Mucosa of gallbladder (tissue), 1 donor: ENCODE measurements around the gene PIGM. TPM values are rescaled to one million over a fixed set of nuclear protein-coding genes. Genes with fewer than 3 reads are reported as not detected.

Experiments used
- DNase-seq: peaks from one replicate; pipeline ENCODE4 v3.0.0-alpha.2; 2020; ENCODE audit warnings: low spot score
- total RNA-seq: library from RNA; stranded (reverse); gene quantifications from one replicate; pipeline ENCODE4 v1.2.1, GENCODE V29; 2021
- donor health status: DM: no; HTN: no; CAD: no.

Gene PIGM
- total RNA-seq, result 7.9 TPM

GRCh38 chr1:160031365-160032164, at the start of gene PIGM:
Gene PIGM, minus strand, starts transcription at chr1:160031990. Its CDS starts 251 bp downstream, at chr1:160031739.
- peak; percentile 94 for DNase-seq

GRCh38 chr1:160081261-160081936, 49.6 kb upstream of the PIGM start, which contains the start of gene KCNJ9:
Gene KCNJ9, plus strand, starts transcription at chr1:160081538. Its CDS starts 2,493 bp downstream, at chr1:160084031.
- DNase-seq, result no peak

GRCh38 chr1:160080381-160081100, 48.8 kb upstream of the PIGM start:
- DNase-seq, result no peak

- no peak for DNase-seq
Observed at GRCh38 chr1:160079448-160079847, 47.7 kb upstream of the PIGM start.

GRCh38 chr1:160078512-160079195, 46.9 kb upstream of the PIGM start:
- DNase-seq, result no peak

- DNase-seq, result no peak
Observed at GRCh38 chr1:160077486-160077885, 45.7 kb upstream of the PIGM start.

GRCh38 chr1:160076295-160076694, 44.5 kb upstream of the PIGM start:
- DNase-seq, result no peak

- no peak for DNase-seq
Observed at GRCh38 chr1:160075836-160076235, 44.0 kb upstream of the PIGM start.

- no peak for DNase-seq
Observed at GRCh38 chr1:160074865-160075264, 43.1 kb upstream of the PIGM start.

GRCh38 chr1:160071289-160071688, 39.5 kb upstream of the PIGM start:
- DNase-seq, result no peak

GRCh38 chr1:160070243-160071163, 38.7 kb upstream of the PIGM start:
- DNase-seq, result peak; percentile 49

- no peak for DNase-seq
Observed at GRCh38 chr1:160069460-160070231, 37.9 kb upstream of the PIGM start, which contains the start of gene KCNJ10. Gene KCNJ10, minus strand, starts transcription at chr1:160070160. Its CDS starts 27,628 bp downstream, at chr1:160042532.

- no peak for DNase-seq
Observed at GRCh38 chr1:160068225-160068624, 36.4 kb upstream of the PIGM start.

GRCh38 chr1:160066829-160067745, 35.3 kb upstream of the PIGM start:
- no peak for DNase-seq

- no peak for DNase-seq
Observed at GRCh38 chr1:160064746-160065145, 33.0 kb upstream of the PIGM start.

GRCh38 chr1:160064164-160064563, 32.4 kb upstream of the PIGM start:
- DNase-seq, result no peak

GRCh38 chr1:160063176-160063575, 31.4 kb upstream of the PIGM start:
- DNase-seq, result no peak

- no peak for DNase-seq
Observed at GRCh38 chr1:160062230-160062532, 30.4 kb upstream of the PIGM start.
